Measurements from ENCODE around the gene PCDH15.

PCDH15 gene

GRCh38 chr10:54708021-54708420 is 93.0 kb downstream of the PCDH15 start:
- H3K4me3 ChIP-seq (ENCODE audit: low read length): no peak overlapping the region
- no peak for DNase-seq
- no peak overlapping the region for H3K9ac ChIP-seq (ENCODE audit: low read length)
- TF ChIP-seq EZH2 (optimal IDR thresholded peaks at IDR 0.05; ENCODE audit: low read depth, low read length) (no peak), EZH2phosphoT487 (IDR thresholded peaks at IDR 0.05; ENCODE audit: low read length) (no peak)
- TF ChIP-seq, protein P1, sequence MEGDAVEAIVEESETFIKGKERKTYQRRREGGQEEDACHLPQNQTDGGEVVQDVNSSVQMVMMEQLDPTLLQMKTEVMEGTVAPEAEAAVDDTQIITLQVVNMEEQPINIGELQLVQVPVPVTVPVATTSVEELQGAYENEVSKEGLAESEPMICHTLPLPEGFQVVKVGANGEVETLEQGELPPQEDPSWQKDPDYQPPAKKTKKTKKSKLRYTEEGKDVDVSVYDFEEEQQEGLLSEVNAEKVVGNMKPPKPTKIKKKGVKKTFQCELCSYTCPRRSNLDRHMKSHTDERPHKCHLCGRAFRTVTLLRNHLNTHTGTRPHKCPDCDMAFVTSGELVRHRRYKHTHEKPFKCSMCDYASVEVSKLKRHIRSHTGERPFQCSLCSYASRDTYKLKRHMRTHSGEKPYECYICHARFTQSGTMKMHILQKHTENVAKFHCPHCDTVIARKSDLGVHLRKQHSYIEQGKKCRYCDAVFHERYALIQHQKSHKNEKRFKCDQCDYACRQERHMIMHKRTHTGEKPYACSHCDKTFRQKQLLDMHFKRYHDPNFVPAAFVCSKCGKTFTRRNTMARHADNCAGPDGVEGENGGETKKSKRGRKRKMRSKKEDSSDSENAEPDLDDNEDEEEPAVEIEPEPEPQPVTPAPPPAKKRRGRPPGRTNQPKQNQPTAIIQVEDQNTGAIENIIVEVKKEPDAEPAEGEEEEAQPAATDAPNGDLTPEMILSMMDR (IDR thresholded peaks at IDR 0.05; ENCODE audit: low read length): no peak
- H3K36me3 ChIP-seq (replicated peaks; ENCODE audit: insufficient read depth, low read length): no peaks in the 10 kb centered on the region
- no peaks in the 10 kb centered on the region for H3K9me3 ChIP-seq (replicated peaks; ENCODE audit: insufficient read depth, low read length)
- H4K20me1 ChIP-seq (ENCODE audit: insufficient read depth, low read length): no peaks in the 10 kb centered on the region
- H3K4me1 ChIP-seq (ENCODE audit: low read length): no peaks in the 10 kb centered on the region
- no peaks in the 10 kb centered on the region for H3K9me2 ChIP-seq (replicated peaks; ENCODE audit: insufficient read depth, low read length)
- no peak overlapping the region for H3K27ac ChIP-seq (ENCODE audit: low read length)
- no peaks in the 10 kb centered on the region for H3K79me2 ChIP-seq (ENCODE audit: low read length)
- no peak overlapping the region for H3K4me2 ChIP-seq (ENCODE audit: low read depth, low read length)
- no peaks in the 10 kb centered on the region for H3K27me3 ChIP-seq (replicated peaks; ENCODE audit: insufficient read depth, low read length)
- H3F3A ChIP-seq (ENCODE audit: insufficient read depth, low read length): no peaks in the 10 kb centered on the region
- H2AFZ ChIP-seq (ENCODE audit: low read length): no peak overlapping the region

GRCh38 chr10:54702583-54703485 is 98.2 kb downstream of the PCDH15 start:
- Histone ChIP-seq H3K9me3 (replicated peaks; ENCODE audit: insufficient read depth, low read length) (no peaks in the 10 kb centered on the region), H3K4me3 (ENCODE audit: low read length) (no peak overlapping the region), H3K27ac (ENCODE audit: low read length) (no peak overlapping the region), H3K4me1 (ENCODE audit: low read length) (no peaks in the 10 kb centered on the region), H3K27me3 (replicated peaks; ENCODE audit: insufficient read depth, low read length) (no peaks in the 10 kb centered on the region), H2AFZ (ENCODE audit: low read length) (no peak overlapping the region), H3F3A (ENCODE audit: insufficient read depth, low read length) (no peaks in the 10 kb centered on the region), H3K4me2 (ENCODE audit: low read depth, low read length) (no peak overlapping the region), H4K20me1 (ENCODE audit: insufficient read depth, low read length) (no peaks in the 10 kb centered on the region), H3K79me2 (ENCODE audit: low read length) (no peaks in the 10 kb centered on the region), H3K9ac (ENCODE audit: low read length) (no peak overlapping the region), H3K9me2 (replicated peaks; ENCODE audit: insufficient read depth, low read length) (no peaks in the 10 kb centered on the region), H3K36me3 (replicated peaks; ENCODE audit: insufficient read depth, low read length) (no peaks in the 10 kb centered on the region)
- TF ChIP-seq, protein P1 (IDR thresholded peaks at IDR 0.05; ENCODE audit: low read length): no peak
- DNase-seq: no peak

DNA sequence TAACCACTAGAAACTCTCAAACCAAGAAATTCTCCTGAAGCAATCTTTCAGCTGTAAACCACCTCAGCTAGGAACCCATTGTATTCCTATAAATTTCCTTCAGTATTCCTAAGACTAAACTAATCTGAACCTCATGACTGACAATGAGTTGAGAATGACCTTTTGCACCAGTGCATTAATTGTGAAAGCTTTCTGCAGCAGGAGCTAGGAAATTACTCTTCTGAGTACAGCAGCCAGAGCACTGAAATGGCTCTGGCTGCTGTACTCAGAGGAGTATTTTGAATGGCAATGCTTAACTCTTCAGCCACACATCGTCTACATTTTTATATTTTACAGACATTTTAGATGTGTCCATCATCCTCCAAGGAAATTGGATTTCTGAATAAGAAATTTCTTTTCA is 109.7 kb downstream of the PCDH15 start:
- Histone ChIP-seq H3K27ac (ENCODE audit: low read length) (no peak overlapping the region), H3K4me3 (ENCODE audit: low read length) (no peak overlapping the region), H4K20me1 (ENCODE audit: insufficient read depth, low read length) (no peaks in the 10 kb centered on the region), H3K4me2 (ENCODE audit: low read depth, low read length) (no peak overlapping the region), H3F3A (ENCODE audit: insufficient read depth, low read length) (no peaks in the 10 kb centered on the region), H3K9ac (ENCODE audit: low read length) (no peak overlapping the region), H3K27me3 (replicated peaks; ENCODE audit: insufficient read depth, low read length) (no peaks in the 10 kb centered on the region), H3K9me3 (replicated peaks; ENCODE audit: insufficient read depth, low read length) (no peaks in the 10 kb centered on the region), H3K9me2 (replicated peaks; ENCODE audit: insufficient read depth, low read length) (no peaks in the 10 kb centered on the region), H3K79me2 (ENCODE audit: low read length) (no peaks in the 10 kb centered on the region), H3K36me3 (replicated peaks; ENCODE audit: insufficient read depth, low read length) (no peaks in the 10 kb centered on the region), H2AFZ (ENCODE audit: low read length) (no peak overlapping the region), H3K4me1 (ENCODE audit: low read length) (no peaks in the 10 kb centered on the region)
- DNase-seq: no peak
- TF ChIP-seq, protein P1 (IDR thresholded peaks at IDR 0.05; ENCODE audit: low read length): no peak
- no peak for TF ChIP-seq EZH2phosphoT487 (IDR thresholded peaks at IDR 0.05; ENCODE audit: low read length)
- TF ChIP-seq EZH2 (optimal IDR thresholded peaks at IDR 0.05; ENCODE audit: low read depth, low read length): no peak

Measured in MM.1S (cell line).